Neural crest cell (in vitro differentiated cells): Measurements from ENCODE around the gene TADA3. TPM values are rescaled to one million over a fixed set of nuclear protein-coding genes. Genes with fewer than 3 reads are reported as not detected.

Experiments used
- DNase-seq: peaks from one replicate; pipeline ENCODE4 v3.0.0; 2021; ENCODE audit warnings: low read depth, mixed read lengths, low spot score
- H3K27ac Mint-ChIP-seq: one replicate; pipeline ENCODE4 v1.8.0; 2021; ENCODE audit warnings: mild to moderate bottlenecking, mixed read lengths; ENCODE audit not compliant: unreplicated experiment
- H3K27me3 Mint-ChIP-seq: 2 replicates; pipeline ENCODE4 v1.8.0; 2021; ENCODE audit warnings: low read depth, mild to moderate bottlenecking, mixed read lengths
- H3K36me3 Mint-ChIP-seq: 2 replicates; pipeline ENCODE4 v1.8.0; 2021; ENCODE audit warnings: low read depth, mild to moderate bottlenecking, mixed read lengths
- H3K4me1 Mint-ChIP-seq: 2 replicates; pipeline ENCODE4 v1.8.0; 2021; ENCODE audit warnings: mixed read lengths
- H3K4me3 Mint-ChIP-seq: one replicate; pipeline ENCODE4 v1.8.0; 2021; ENCODE audit warnings: mild to moderate bottlenecking, mixed read lengths
- H3K9me3 Mint-ChIP-seq: 2 replicates; pipeline ENCODE4 v1.8.0; 2021; ENCODE audit warnings: mixed read lengths
- total RNA-seq: library from RNA; stranded (reverse); gene quantifications from 2 replicates; pipeline ENCODE4 v1.2.1, GENCODE V29; 2021
- TF ChIP-seq, protein P1 (sequence below): fragments of 200-600 bp; sonication (generic); conservative IDR thresholded peaks from 2 replicates; pipeline ENCODE4 v1.5.0; 2021; ENCODE audit warnings: antibody characterized with exemption, mild to moderate bottlenecking

Gene TADA3
- total RNA-seq, 1 donor from 2014 or later, result 70.0 TPM

DNA sequence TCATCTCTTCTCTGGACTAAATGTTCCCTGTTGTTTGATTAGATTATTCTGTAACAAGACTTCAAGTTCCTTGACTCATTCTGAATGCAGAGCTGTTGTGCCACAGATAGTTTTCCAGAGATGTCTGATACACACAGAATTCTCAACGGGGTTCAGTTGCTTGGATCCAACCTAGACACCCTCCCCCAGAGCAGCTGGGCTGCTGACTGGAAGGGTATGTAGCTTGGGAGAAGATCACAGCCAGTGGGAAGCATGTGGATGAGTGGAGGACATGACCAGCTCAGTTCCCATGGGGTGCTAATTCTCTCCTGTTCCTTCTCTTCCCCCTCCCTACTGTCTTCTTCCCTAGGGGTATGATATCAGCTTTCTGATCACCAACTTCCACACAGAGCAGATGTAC is 11.2 kb upstream of the TADA3 start:
- TF ChIP-seq, protein P1, sequence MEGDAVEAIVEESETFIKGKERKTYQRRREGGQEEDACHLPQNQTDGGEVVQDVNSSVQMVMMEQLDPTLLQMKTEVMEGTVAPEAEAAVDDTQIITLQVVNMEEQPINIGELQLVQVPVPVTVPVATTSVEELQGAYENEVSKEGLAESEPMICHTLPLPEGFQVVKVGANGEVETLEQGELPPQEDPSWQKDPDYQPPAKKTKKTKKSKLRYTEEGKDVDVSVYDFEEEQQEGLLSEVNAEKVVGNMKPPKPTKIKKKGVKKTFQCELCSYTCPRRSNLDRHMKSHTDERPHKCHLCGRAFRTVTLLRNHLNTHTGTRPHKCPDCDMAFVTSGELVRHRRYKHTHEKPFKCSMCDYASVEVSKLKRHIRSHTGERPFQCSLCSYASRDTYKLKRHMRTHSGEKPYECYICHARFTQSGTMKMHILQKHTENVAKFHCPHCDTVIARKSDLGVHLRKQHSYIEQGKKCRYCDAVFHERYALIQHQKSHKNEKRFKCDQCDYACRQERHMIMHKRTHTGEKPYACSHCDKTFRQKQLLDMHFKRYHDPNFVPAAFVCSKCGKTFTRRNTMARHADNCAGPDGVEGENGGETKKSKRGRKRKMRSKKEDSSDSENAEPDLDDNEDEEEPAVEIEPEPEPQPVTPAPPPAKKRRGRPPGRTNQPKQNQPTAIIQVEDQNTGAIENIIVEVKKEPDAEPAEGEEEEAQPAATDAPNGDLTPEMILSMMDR, result no peak
- DNase-seq, result no peak
- Mint-ChIP-seq H3K27me3 (no peaks in the 10 kb centered on the region), H3K9me3 (no peaks in the 10 kb centered on the region), H3K4me1 (peaks cover 2% of the 10 kb centered on the region), H3K4me3 (peak overlapping the region; percentile 24), H3K36me3 (peaks cover 17% of the 10 kb centered on the region), H3K27ac (no peak overlapping the region)

DNA sequence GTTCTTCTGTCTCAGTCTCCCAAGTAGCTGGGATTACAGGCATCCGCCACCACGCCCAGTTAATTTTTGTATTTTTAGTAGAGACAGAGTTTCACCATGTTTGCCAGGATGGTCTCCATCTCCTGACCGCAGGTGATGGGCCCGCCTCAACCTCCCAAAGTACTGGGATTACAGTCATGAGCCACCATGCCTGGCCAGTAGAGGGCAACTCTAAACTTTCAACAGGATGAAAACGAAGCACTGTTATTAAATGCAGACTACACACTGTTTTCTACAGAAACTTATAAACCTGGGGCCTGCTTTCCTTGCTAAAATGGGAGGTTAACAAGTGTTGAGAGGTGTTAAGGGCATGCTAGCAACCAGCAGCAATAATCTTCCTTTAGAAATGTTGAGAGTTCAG is 8.3 kb upstream of the TADA3 start:
- Mint-ChIP-seq H3K9me3 (no peaks in the 10 kb centered on the region), H3K36me3 (peaks cover 20% of the 10 kb centered on the region), H3K4me3 (no peak overlapping the region), H3K4me1 (no peaks in the 10 kb centered on the region), H3K27me3 (no peaks in the 10 kb centered on the region), H3K27ac (no peak overlapping the region)
- DNase-seq, result no peak
- TF ChIP-seq, protein P1, result peak; percentile 51

DNA sequence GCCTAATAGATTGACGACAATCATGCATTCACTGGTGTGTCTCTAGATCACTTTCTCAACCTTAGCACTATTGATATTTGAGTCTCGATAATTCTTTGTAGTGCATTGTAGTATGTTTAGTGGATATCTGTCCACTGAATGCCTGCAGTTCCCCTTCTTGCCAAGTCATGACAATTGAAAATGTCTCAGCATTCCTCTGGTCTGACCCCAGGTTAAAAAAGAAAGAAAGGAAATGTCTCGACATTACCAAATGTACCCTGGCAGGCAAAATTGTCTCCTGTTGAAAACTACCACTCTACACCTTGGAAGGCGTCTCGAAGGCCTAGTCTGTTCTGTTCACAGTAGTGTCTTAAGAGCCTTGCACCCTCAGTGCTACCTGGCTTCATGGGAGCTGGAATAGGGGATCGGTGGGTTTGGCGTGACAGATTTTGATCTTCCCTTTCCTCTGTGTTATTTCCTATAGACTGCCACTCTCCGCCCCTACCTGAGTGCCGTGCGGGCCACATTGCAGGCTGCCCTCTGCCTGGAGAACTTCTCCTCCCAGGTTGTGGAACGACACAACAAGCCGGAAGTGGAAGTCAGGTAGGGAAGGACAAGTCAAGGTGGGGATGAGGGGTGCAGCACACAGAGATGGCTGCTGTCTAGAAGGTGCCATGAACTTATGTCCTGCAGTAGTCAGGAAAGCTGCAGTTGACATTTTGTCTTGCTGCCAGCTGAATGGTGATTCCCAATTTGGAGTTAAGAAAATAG is 5.1 kb upstream of the TADA3 start:
- H3K36me3 Mint-ChIP-seq, result peaks cover 5% of the 10 kb centered on the region
- H3K4me3 Mint-ChIP-seq, result no peak overlapping the region
- no peaks in the 10 kb centered on the region for H3K9me3 Mint-ChIP-seq
- peaks cover 16% of the 10 kb centered on the region for H3K4me1 Mint-ChIP-seq
- no peak for DNase-seq
- H3K27me3 Mint-ChIP-seq, result no peaks in the 10 kb centered on the region
- H3K27ac Mint-ChIP-seq, result no peak overlapping the region
- TF ChIP-seq, protein P1, result no peak

DNA sequence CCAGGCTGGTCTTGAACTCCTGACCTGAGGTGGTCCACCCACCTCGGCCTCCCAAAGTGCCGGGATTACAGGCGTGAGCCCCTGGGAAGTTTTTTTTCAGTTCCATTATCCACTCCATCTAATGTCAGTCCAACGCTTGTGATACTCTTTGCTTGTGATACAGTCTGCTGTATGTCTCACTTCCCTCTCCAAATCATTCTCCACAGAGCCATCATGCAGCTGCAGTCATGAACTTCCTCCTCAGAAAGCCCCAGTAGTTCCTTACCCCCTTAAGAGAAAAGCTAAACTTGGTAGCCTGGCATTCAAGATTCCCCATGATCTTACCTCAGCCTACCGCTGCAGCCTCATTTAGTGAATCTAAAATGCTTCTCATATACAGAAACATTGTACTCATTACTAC is 2.9 kb upstream of the TADA3 start:
- Mint-ChIP-seq H3K9me3 (no peaks in the 10 kb centered on the region), H3K27me3 (no peaks in the 10 kb centered on the region), H3K4me1 (peaks cover 22% of the 10 kb centered on the region), H3K36me3 (peaks cover 5% of the 10 kb centered on the region), H3K4me3 (peak overlapping the region; percentile 89), H3K27ac (peak overlapping the region; percentile 48)
- DNase-seq, result no peak
- TF ChIP-seq, protein P1, result no peak

DNA sequence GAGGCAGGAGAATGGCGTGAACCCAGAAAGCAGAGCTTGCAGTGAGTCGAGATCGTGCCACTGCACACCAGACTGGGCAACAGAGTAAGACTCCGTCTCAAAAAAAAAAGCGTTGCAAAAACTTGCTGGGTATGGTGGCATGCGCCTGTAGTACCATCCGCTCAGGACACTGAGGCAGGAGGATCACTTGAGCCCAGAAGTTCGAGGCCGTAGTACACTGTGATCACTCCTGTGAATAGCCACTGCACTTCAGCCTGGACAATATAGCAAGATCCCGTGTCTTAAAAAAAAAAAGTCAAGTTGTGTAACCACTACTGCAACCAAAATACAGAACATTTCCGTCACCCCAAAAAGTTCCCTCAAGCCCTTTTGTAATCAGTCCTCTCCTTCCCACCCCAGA is 2.1 kb upstream of the TADA3 start:
- TF ChIP-seq, protein P1, result no peak
- Mint-ChIP-seq H3K27me3 (no peaks in the 10 kb centered on the region), H3K4me3 (peak overlapping the region; percentile 96), H3K9me3 (no peaks in the 10 kb centered on the region), H3K4me1 (peaks cover 22% of the 10 kb centered on the region), H3K27ac (peak overlapping the region; percentile 72), H3K36me3 (peaks cover 3% of the 10 kb centered on the region)
- DNase-seq, result no peak
